ENCODE measurements around the gene OR6Y1.
A peak's percentile ranks its signal among the peaks of the same experiment; 100 is the strongest.

The OR6Y1 gene

DNA sequence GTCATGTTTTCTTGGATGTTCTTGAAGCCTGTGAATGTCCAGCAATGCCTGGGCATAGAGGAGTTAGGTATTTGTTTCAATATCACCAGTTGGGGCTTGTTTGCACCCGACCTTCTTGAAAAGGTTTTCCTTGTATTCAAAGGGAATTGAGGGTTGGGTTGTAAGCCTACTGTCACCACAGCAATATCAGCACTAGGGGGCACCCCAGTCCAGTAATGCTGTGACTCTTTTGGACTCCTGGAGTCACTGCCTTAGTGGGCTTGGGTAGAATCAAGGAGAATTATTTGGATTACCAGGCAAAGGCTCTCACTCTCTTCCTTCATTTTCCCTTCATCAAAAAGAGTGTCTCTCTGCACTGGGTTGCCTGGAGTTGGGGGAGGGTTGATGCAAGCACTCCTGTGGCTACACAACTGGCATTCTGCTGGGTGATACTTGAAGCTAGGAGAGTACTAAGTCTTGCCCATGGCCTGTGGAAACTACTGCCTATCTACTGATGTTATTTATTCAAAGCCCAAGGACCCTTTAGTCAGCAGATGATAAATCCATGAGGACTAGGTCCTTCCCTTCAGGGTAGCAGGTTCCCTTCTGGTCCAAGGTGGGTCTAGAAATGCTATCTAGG lies 47.7 kb downstream of the OR6Y1 start:
- Histone ChIP-seq H3K27me3 (no peaks in the 10 kb centered on the region), H3K36me3 (no peaks in the 10 kb centered on the region), H3K4me1 (peaks cover 0 to 31% (median 11%) of the 10 kb centered on the region in 4 donors), H3K27ac (no peak overlapping the region), H3K4me3 (no peak overlapping the region), H3K9me3 (no peaks in the 10 kb centered on the region)
- TF ChIP-seq, protein P1, sequence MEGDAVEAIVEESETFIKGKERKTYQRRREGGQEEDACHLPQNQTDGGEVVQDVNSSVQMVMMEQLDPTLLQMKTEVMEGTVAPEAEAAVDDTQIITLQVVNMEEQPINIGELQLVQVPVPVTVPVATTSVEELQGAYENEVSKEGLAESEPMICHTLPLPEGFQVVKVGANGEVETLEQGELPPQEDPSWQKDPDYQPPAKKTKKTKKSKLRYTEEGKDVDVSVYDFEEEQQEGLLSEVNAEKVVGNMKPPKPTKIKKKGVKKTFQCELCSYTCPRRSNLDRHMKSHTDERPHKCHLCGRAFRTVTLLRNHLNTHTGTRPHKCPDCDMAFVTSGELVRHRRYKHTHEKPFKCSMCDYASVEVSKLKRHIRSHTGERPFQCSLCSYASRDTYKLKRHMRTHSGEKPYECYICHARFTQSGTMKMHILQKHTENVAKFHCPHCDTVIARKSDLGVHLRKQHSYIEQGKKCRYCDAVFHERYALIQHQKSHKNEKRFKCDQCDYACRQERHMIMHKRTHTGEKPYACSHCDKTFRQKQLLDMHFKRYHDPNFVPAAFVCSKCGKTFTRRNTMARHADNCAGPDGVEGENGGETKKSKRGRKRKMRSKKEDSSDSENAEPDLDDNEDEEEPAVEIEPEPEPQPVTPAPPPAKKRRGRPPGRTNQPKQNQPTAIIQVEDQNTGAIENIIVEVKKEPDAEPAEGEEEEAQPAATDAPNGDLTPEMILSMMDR (IDR thresholded peaks at IDR 0.05) = peak; percentile 30 to 35
- intact Hi-C loops (cut with DNase I; ENCODE audit: low total_unique reads) = loop anchor here (10.0 kb wide), 1 partner anchor 488 kb away; no protein-coding TSS in a partner anchor
- no peak for DNase-seq

GRCh38 chr1:158496374-158496773 lies 57.8 kb downstream of the OR6Y1 start:
- intact Hi-C loops (cut with DNase I; ENCODE audit: low total_unique reads) = no loop called here
- no peak for DNase-seq

GRCh38 chr1:158494796-158495195 lies 59.4 kb downstream of the OR6Y1 start:
- no peak overlapping the region for H3K27ac ChIP-seq
- H3K4me1 ChIP-seq = no peaks in the 10 kb centered on the region
- no peak for DNase-seq
- intact Hi-C loops (cut with DNase I; ENCODE audit: low total_unique reads) = no loop called here
- TF ChIP-seq, protein P1 (IDR thresholded peaks at IDR 0.05) = no peak
- H3K27me3 ChIP-seq = no peaks in the 10 kb centered on the region
- no peaks in the 10 kb centered on the region for H3K36me3 ChIP-seq
- H3K9me3 ChIP-seq = no peaks in the 10 kb centered on the region
- no peak overlapping the region for H3K4me3 ChIP-seq

More at GRCh38 chr1:158496374-158496773, 57.8 kb downstream of the OR6Y1 start:
- H3K9me3 ChIP-seq = no peaks in the 10 kb centered on the region
- H3K27ac ChIP-seq = no peak overlapping the region
- TF ChIP-seq, protein P1 (IDR thresholded peaks at IDR 0.05) = no peak
- H3K4me1 ChIP-seq = no peaks in the 10 kb centered on the region
- H3K27me3 ChIP-seq = no peaks in the 10 kb centered on the region
- H3K36me3 ChIP-seq = no peaks in the 10 kb centered on the region
- no peak overlapping the region for H3K4me3 ChIP-seq

Measured in tibial artery (tissue), 4 donors.